DMS 273 (cell line): ENCODE results near the gene MCCC1.
"Not testable (repeated sequence)": the region's sequence is repeated elsewhere in the genome, so short reads cannot be mapped to it uniquely, and the experiment has no call there.

ENCODE experiments used
- DNase-seq: peaks from one replicate; lab custom pipeline; 2025; ENCODE audit not compliant: unreplicated experiment; lab: John Stamatoyannopoulos, UW

MCCC1 gene

DNA sequence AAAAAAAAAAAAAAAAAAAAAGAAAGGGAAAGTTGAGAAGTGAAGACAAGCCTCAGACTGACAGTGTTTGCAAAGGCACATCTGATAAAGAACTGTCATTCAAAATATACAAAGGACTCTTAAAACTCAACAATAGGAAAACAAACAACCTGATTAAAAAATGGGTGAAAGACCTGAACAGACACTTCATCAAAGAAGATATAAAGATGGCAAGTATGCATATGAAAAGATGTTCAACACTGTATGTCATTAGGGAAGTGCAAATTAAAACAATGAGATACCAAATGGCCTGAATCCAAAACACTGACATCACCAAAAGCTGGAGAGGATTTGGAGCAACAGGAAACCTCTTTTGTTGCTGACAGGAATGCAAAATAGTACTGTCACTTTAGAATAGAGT, 48.6 kb downstream of the MCCC1 start:
- no peak for DNase-seq

DNA sequence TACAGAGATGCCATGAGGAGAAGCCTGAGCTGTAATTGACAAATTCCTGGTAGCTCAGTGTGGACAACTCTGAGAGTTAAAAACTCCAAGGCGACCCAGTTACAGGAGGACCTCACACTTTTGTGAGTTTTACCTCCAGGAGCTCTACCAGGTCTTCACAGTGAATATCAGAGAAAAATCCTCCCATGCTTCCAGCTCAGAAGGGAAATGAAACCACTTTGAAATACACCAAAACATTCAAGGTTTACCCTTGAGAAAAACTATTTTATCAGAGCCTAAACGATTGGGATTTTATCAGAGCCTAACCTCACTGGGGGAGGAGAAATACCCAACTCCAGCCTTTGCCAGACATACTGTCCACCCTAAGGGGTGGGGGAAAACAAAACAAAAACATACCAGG, 52.4 kb downstream of the MCCC1 start:
- DNase-seq = no peak

DNA sequence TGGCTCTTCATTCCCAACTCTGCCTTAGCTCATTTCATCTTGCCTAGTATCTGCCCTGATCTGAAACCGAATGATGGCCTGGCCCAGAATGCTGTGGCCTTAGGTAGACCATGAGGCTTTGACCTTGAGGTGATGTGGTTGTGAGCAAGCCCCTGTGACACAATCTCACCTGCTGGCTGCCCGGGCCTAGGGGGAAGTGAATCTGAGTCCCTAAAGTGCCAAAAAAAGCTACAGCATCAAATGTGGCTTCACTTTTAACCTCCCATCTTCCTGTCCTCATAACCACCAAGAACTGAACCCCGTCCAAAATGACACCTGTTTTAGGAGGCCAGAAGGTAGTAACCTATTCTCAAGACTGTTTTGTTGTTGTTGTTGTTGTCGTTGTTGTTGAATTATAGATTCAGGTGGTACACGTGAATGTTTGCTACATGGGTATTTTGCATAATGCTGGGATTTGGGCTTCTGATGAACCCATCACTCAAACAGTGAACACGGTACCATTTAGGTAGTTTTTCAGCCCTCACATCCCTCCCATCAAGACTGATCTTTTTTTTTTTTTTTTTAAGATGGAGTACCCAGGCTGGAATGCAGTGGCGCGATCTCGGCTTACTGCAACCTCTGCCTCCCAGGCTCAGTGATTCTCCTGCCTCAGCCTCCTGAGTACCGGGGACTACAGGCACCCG, 54.6 kb downstream of the MCCC1 start:
- DNase-seq = no peak

DNA sequence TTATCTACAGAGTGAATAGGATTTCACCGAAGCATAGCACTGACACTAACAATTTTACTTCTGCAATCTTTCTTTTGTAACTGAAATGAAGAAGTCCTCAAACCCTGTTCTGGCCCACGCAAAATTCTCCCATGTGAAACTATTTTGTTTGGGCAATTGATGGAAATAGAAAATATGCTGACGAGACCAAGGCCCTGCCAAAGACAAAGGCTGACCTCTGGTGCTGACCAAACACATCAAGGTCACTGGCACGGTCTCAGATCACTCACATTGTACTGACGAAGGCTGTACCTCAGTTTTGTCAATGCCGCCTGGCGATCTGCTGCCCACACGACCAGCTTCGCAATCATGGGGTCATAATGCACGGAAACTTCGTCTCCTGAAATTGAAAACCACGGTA, 60.5 kb downstream of the MCCC1 start:
- no peak for DNase-seq

DNA sequence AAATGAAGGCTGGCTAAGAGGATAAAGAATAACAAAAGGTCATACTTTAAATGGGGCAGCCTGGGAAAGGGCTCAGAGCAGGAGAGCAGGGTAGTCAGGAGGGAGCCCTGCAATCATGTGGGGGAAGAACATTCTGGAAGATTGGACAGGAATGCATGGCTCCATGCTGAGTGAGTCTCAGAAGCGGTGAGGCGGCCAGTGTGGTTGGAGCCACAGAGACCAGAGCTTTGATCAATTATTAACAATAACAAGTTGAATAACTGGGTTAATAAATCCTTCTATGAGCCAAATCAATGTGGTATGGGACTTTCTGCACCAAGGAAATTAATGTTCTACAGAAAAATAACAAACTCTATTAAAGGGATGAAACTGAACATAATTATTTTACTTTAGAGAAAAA, 61.1 kb downstream of the MCCC1 start:
- no peak for DNase-seq

DNA sequence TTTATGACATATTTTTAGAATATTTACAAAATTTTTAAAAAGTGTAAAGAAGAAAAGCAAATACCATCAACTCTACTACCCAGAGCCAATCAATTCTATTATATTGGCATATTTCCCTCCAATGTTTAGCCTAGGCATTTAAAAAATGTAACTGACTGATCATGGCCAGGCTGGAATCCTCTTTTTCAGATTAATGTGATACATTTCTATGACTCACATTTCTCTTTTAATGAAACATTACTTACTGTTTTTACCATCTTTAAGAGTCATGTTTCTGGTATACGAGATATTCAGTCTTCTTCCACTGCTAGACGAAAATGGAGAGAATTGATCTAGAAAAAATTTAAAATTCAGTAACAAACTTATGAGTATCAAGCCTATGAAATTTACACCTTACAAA, 65.5 kb downstream of the MCCC1 start:
- no peak for DNase-seq

DNA sequence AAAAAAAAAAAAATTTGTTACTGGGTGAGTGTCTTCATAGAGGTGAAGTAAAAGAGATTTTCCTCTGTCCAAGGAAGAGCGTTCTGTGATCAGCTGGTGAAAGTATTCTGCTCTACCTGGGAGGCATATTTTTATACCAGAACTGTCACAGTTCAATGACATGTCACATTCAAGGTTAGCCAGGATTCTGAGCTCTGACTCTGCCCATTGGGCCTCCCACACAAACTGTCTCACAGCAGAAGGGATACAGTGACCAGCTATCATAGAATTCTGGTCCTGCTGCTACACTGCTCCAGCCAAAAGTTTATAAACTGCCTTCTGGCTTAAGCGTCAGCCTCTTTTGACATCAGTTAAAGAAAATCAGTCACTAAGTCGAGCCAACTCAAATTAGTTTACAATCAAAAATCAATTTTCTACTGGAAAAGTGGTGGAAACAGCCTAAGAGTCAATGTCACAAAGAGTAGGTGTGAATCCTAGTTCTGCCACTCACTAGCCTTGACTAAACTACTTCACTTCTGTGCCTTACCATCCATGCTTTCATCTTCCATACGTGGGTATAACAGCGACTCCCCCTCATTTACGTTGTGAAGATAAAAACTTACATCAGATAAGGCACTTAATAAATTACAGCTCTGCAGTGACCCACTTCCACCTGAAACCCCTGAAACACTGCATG, 66.3 kb downstream of the MCCC1 start:
- no peak for DNase-seq

DNA sequence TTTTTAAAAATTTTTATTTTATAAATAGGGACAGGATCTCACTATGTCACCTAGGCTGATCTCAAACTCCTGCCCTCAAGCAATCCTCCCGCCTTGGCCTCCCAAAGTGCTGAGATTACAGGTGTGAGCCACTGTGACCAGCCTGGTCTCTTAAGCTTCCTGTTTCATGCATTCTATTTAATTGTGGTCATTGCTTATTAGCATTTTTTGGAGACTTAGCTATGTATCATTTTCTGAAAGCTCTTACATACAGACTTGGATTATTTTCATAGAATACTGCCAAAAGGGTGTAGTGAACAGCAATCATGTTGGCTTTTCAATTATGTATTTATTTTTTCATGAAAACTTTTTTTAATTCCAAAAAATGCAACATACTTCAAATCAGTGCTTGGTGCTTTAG, 67.5 kb downstream of the MCCC1 start:
- no peak for DNase-seq

DNA sequence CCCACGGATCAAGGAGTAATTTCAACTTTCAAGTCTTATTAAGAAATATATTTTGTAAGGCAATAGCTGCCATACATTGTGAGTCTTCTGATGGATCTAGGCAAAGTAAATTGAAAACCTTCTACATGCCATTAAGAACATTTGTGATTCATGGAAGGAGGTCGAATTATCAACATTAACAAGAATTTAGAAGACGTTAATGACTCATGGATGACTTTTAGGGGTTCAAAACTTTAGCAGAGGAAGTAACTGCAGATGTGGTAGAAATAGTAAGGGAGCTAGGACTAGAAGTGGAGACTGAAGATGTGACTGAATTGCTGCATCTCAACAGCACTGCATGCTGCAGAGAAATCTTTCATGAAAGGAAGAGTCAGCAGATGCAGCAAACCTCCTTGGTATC, 70.9 kb downstream of the MCCC1 start:
- no peak for DNase-seq

DNA sequence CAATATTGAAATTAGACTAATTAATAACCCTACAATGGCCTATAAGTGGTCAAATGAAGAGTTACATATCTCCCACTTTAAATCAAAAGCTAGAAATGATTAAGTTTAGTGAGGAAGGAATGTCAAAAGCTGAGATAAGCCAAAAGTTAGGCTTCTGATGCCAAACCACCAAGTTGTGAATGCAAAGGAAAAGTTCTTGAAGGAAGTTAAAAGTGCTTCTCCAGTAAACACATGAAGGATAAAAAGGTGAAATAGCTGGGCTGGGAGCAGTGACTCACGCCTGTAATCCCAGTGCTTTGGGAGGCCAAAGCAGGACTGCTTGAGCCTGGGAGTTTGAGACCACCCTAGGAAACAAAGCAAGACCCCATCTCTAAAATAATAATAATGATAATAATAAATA, 72.0 kb downstream of the MCCC1 start:
- no peak for DNase-seq

DNA sequence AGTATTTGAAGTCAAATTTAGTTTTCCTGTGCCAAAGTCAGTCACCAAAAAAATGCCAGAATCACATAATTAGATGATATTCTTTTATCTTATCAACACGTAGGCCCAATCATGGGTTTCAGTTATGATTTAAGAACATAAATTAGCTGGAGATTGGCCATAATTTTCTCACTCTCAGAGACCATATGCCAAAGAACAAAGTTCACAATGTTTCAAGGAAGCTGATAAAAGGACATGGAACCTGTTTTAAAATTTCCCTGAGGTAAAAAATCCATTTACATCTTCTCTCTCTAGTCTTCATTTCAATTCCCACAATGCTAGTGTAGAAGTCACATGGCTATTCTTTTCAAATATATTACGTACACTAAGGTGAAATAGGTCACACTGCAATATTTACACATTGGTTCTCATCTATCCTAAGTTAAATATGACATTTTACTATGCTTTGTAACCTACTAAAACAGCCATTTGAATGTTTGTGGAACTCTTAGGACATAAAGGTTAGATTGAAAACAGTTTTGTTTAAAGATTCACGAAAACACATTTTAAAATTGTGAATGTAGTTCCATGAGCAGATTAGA, 76.3 kb downstream of the MCCC1 start:
- DNase-seq = no peak

DNA sequence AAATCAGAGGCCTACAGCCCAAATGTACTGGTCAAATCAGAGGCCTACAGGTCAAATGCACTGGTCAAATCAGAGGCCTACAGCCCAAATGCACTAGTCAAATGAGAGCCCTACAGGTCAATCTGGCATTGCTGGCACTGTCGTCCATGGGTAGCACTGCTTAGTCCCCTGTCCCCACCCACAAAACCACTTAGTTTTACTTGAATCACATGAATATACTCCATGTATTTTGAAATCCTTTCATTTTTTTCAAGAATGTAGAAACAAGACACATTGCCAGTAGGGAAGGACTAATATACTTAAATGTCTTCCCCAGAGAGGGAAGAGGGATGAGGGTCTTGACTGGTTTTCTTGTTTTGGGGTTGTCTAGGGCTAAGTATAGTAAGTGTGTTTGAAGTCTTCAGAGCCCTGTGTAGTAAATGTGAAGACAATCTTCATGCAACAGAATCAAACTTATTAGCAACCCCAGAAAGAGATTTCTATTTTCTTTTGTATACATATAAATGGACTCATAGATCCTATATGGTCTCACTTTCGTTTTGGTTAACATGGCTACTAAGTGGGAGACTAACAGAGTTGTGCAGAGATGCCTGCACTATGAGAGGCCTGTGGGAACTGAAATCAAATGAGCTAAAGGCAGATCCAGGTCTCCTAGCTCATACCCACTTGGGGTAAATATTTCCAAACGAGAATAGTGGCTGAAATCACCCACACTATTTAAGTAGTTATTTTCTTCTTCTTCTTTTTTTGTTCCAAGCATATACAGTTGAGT, 80.7 kb downstream of the MCCC1 start:
- no peak for DNase-seq

DNA sequence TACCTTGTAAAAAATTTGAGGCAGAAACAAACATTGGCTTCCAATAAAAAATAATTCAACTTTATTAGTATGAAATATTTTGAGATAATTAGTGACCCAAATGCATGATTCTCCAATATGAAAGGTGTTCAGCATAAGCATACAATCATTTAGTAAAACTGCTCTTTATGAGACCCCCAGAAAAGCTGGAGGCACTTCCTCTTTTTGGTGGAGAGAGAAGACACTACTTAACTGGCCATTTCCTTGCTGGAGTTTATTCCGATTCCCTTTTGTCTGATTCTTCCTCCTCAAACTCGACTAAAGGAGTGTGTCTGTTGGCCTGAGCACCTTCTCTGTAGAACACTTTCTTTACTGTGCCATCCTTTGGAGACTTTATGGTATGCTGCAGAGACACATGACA, 84.1 kb downstream of the MCCC1 start:
- DNase-seq = no peak

DNA sequence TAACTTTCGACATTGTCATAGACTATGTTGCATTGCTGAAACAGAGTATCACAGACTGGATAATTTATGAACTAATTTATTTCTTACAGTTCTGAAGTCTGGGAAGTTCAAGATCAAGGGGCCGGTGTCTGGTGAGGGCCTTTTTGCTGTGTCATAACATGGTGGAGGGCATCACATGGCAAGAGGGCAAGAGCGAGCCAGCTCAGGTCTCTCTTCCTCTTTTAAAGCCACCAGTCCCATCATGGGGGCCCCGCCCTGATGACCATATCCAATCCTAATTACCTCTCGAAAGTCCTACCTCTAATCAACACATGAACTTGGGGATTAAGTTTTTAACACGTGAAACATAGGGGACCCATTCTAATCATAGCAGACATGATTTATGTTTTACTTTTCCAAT, 85.4 kb downstream of the MCCC1 start:
- no peak for DNase-seq

DNA sequence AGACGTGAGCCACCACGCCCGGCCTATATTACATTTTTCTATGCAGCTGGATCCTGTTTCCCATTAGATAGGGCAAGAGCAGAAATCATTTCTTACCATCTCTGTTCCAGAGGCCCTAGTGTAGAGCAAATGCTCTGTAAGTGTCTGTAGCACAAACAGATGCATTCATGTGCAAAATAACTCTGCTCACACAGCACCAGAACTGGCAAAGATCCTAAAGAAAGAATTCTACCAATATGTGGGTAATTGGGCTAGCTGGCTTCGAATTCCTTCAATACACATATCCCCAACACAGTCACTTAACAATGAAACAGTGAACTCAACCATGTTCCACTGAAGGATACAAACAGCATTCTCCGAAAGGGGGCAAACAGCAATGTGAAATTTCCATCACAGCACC, 86.2 kb downstream of the MCCC1 start:
- DNase-seq = no peak

DNA sequence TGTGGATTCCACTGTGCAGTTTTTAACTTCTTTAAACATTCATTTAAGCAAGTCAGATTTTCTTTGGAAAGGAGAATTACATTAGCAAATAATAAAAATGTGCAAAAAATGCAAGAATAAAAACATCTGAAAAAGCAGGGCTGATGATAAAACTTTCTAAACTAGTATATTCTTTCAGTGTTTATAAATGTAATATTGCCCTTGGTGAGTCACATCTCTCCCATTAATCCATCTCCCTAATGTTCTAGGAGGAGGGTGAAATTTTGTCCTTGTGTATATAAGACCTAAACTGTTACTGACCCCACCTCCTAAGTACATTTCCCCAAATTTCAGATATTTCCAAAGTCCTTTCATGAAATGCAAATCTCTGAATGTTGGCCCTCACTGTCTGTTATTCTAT, 90.5 kb downstream of the MCCC1 start:
- DNase-seq = no peak

DNA sequence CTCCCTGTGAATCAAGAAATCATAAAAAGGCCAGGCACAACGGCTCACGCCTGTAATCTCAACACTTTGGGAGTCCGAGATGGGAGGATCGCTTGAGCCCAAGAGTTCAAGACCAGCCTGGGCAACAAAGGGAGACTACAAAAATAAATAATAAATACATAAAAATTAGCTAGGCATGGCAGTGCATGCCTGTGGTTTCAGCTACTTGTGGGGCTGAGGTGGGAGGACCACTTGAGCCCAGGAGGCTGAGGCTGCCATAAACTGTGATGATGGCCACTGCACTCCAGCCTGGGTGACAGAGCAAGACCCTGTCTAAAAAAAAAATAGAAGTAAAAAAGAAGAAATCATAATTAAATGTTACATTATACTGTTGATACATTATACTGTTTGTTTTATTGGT, 91.0 kb downstream of the MCCC1 start:
- no peak for DNase-seq

DNA sequence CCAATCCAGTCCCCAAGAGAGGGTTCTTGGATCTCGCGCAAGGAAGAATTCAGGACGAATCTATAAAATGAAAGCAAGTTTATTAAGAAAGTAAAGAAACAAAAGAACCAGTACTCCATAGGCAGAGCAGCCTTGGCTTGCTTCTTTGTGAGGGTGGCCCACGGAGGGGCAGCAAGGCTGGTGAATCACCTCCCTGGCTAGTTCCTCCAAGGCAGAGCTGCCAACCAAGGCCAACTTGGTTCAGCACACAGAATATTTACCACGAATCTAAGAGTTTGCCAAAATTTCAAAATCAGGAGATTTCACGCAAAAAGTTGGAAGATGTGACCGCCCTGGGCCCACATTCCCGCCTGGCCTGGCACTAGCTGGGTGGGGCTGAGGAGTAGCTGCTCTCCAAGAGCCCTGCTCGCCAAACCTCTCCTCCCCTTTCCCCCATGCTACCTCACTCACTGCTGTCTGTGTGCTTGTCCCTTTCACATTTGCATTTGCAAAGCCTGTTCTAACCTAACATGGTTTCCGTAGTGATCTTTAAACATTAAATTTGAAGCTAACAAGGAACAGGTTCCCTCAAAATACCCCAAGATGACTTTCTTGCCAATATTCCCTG, 92.8 kb downstream of the MCCC1 start:
- DNase-seq = no peak

DNA sequence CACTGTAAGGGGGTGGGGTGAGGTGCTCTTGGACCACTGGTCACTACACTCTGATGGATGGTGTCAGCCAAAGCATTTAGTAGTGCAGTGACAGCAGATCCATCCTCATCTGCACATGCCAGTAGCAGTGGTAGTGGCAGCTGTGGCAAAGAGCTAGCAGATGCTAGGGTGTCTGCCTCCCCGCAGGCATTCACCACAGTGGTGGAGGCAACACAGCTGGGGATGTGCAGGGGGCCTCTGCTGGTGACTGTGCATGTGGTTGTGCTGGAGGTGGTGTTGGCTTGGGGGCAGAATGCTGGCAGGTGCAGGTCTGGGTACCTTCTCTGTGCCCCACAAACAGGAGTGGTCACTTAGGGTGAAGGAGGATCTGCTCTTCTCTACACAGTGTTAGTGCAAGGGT, 99.5 kb downstream of the MCCC1 start:
- peak; percentile 10 for DNase-seq

DNA sequence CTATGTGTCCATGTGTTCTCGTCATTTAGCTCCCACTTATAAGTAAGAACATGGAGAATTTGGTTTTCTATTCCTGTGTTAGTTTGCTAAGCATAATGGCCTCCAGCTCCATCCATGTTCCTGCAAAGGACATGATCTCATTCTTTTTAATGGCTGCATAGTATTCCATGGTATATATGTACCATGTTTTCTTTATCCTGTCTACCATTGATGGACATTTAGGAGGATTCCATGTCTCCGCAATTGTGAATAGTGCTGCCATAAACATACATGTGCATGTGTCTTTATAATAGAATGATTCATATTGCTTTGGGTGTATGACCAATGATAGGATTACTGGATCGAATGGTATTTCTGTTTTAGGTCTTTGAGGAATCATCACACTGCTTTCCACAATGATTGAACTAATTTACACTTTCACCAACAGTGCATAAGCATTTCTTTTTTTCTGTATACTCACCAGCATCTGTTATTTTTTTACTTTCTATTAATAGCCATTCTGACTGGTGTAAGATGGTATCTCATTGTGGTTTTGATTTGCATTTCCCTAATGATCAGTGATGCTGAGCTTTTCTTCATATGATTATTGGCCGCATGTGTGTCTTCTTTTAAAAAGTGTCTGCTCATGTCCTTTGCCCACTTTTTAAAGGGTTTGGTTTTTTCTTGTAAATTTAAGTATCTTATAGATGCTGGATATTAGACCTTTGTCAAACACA, 105.7 kb downstream of the MCCC1 start:
- DNase-seq = not testable (repeated sequence)

DNA sequence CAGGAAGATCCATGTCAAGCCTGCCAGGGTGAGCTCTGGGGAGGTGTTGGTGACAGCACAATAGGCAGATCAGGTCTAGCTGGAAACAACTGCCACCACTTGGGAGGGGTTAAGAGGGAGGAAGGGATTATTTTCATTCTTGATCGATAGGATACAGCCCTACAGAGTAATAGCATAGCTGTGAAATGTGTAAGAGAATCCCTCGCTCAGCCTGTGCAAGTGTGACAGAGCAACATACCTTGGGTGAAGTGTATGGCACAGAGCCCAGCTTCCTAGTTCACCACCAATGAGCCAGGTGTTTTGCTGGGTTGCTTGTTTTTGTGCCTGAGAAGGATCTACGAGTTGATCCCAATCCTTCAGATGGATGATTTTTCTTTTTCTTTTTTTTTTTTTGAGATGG, 109.7 kb downstream of the MCCC1 start:
- peak; percentile 33 for DNase-seq
